HepG2 (cell line): Measurements from ENCODE around the gene ABCB6. TPM values are rescaled to one million over a fixed set of nuclear protein-coding genes. Genes with fewer than 3 reads are reported as not detected.

ENCODE experiments used
- JUNB ChIP-seq: sonication (generic); formaldehyde crosslinking; IDR thresholded peaks from 2 replicates; pipeline ENCODE4 v1.8.0; 2022; ENCODE audit warnings: missing genetic modification reagents, mild to moderate bottlenecking, borderline replicate concordance
- KLF15 ChIP-seq: sonication (generic); formaldehyde crosslinking; IDR thresholded peaks from 2 replicates; pipeline ENCODE4 v1.8.1; 2023; ENCODE audit warnings: borderline replicate concordance, mild to moderate bottlenecking, inconsistent platforms, missing genetic modification reagents, mixed read lengths
- PHB2 ChIP-seq: fragments of 450-650 bp; IDR thresholded peaks from 2 replicates; pipeline ENCODE4 v1.6.1; 2018; ENCODE audit not compliant: partially characterized antibody
- SAFB2 ChIP-seq: sonication (generic); formaldehyde crosslinking; IDR thresholded peaks from 2 replicates; pipeline ENCODE4 v1.5.1; 2020; ENCODE audit warnings: missing genetic modification reagents, low read depth, mild to moderate bottlenecking, borderline replicate concordance
- SETDB1 ChIP-seq: sonication (generic); formaldehyde crosslinking; IDR thresholded peaks from 2 replicates; pipeline ENCODE4 v1.5.1; 2020; ENCODE audit warnings: missing genetic modification reagents, mild to moderate bottlenecking, borderline replicate concordance
- ZNF501 ChIP-seq: sonication (generic); formaldehyde crosslinking; IDR thresholded peaks from 2 replicates; pipeline ENCODE4 v1.5.1; 2020; ENCODE audit warnings: mild to moderate bottlenecking, moderate library complexity, missing genetic modification reagents
- ZNF530 ChIP-seq: sonication (generic); formaldehyde crosslinking; IDR thresholded peaks from 2 replicates; pipeline ENCODE4 v1.5.0; 2020; ENCODE audit warnings: low read depth, mild to moderate bottlenecking, missing genetic modification reagents
- ZNF777 ChIP-seq: sonication (generic); formaldehyde crosslinking; IDR thresholded peaks from 2 replicates; pipeline ENCODE4 v1.4.0; 2020; ENCODE audit warnings: missing genetic modification reagents
- ZNF792 ChIP-seq: IDR thresholded peaks from 2 replicates; pipeline ENCODE4 v1.6.1; 2016
- ZSCAN21 ChIP-seq: sonication (generic); formaldehyde crosslinking; IDR thresholded peaks from 2 replicates; pipeline ENCODE4 v1.8.0; 2022; ENCODE audit warnings: mild to moderate bottlenecking, missing genetic modification reagents, moderate library complexity, borderline replicate concordance
- polyA plus RNA-seq, 8 experiments: library from polyadenylated mRNA; depleted of rRNA in 3 of 8; stranded (reverse) in 7 of 8; unstranded in 1 of 8; fragments of >200 nt; fragmentation: Illumina TruSeq in 4 of 8; extraction: Trizol in 4 of 8; gene quantifications; 2 replicates each; pipeline versions ENCODE4 v1.2.1 to v1.2.3, GENCODE V29; 2011 to 2016; ENCODE audit warnings: low read depth in 4 of 8, missing spikeins in 1 of 8, mixed read lengths in 1 of 8; ENCODE audit not compliant: insufficient read depth in 1 of 8
- total RNA-seq, 5 experiments: library from RNA; depleted of rRNA; stranded (reverse); fragments of >200 nt; fragmentation: Illumina TruSeq; extraction: Trizol; gene quantifications; 2 replicates each; pipeline ENCODE4 v1.2.3, GENCODE V29; 2016; ENCODE audit warnings: low read depth in 1 of 5
- TF ChIP-seq, protein P1 (sequence below): sonication (generic); formaldehyde crosslinking; conservative IDR thresholded peaks from 2 replicates; pipeline ENCODE4 v1.8.0; 2022; ENCODE audit warnings: mild to moderate bottlenecking, moderate library complexity, missing genetic modification reagents
- TF ChIP-seq, protein P2 (sequence below): sonication (generic); formaldehyde crosslinking; IDR thresholded peaks from 2 replicates; pipeline ENCODE4 v1.4.0; 2020; ENCODE audit warnings: missing genetic modification reagents, borderline replicate concordance
- TF ChIP-seq, protein P3 (sequence below): sonication (generic); formaldehyde crosslinking; IDR thresholded peaks from 2 replicates; pipeline ENCODE4 v1.8.1; 2023; ENCODE audit warnings: mild to moderate bottlenecking, inconsistent platforms, moderate library complexity, missing genetic modification reagents, borderline replicate concordance
- TF ChIP-seq, protein P4 (sequence below): sonication (generic); formaldehyde crosslinking; IDR thresholded peaks from 2 replicates; pipeline ENCODE4 v1.4.0; 2020; ENCODE audit warnings: mild to moderate bottlenecking, missing genetic modification reagents, borderline replicate concordance
- TF ChIP-seq, protein P5 (sequence below): sonication (generic); formaldehyde crosslinking; IDR thresholded peaks from 2 replicates; pipeline ENCODE4 v1.4.0; 2020; ENCODE audit warnings: missing genetic modification reagents, borderline replicate concordance

Gene ABCB6
- total and polyA plus RNA-seq, 2 of the 13 experiments (the other 11 are each of a cell fraction or from before 2014, with no cell fraction given): 91.1 to 137 TPM

DNA sequence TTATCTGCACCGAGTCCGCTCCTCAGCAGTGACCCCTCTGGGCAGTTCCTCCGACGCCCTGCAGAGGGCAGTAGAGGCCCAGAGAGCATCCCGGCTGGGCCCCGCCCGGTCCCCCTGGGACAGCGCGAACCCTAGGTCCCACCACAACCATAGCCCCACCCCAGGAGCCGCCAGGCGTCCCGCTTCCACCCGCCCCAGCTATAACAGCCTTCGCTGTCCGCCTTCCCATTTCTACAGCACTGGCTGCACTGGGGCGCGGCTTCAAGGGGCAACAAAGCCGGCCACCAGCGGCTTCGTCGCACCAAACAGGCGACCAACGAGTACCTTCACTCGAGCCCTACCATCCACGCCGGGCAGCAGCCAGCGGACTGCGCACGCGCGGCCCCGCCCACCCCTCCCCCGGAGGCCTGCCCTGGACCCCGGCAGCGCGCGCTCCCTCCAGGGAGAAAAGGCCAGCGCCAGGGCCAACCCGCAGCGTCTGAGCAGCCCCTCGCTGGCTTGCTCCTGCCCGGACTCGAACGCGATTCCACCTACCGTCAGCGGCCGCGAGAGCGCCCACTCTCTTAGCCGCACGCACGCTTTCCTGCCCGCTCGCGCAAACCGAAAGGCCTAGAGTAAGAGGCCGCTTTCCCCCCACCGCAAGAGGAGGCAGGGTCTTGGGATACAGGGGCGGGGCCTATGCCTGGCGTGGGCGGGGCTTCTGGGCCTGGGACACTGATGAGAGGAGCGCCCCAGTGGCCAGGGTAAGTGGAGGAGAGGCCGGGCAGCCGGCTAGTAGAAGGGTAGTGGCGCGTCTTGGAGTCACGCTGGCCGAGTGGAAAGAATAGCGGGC is 58.4 kb downstream of the ABCB6 start, which contains the start of gene NHEJ1 (continued):
- TF ChIP-seq, protein P1, sequence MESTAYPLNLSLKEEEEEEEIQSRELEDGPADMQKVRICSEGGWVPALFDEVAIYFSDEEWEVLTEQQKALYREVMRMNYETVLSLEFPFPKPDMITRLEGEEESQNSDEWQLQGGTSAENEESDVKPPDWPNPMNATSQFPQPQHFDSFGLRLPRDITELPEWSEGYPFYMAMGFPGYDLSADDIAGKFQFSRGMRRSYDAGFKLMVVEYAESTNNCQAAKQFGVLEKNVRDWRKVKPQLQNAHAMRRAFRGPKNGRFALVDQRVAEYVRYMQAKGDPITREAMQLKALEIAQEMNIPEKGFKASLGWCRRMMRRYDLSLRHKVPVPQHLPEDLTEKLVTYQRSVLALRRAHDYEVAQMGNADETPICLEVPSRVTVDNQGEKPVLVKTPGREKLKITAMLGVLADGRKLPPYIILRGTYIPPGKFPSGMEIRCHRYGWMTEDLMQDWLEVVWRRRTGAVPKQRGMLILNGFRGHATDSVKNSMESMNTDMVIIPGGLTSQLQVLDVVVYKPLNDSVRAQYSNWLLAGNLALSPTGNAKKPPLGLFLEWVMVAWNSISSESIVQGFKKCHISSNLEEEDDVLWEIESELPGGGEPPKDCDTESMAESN: peak; percentile 96
- TF ChIP-seq SAFB2 (CRISPR knock-in tag) (peak; percentile 96), JUNB (CRISPR knock-in tag) (no peak), ZSCAN21 (CRISPR knock-in tag) (peak; percentile 78; the same call in 1 of the 2 replicates), SETDB1 (CRISPR knock-in tag) (no peak), PHB2 (no peak), ZNF530 (CRISPR knock-in tag) (no peak), ZNF777 (CRISPR knock-in tag) (peak; percentile 81), ZNF501 (CRISPR knock-in tag) (peak; percentile 98), KLF15 (peak; percentile 27; the same call in 1 of the 2 replicates), ZNF792 (CRISPR knock-in tag) (peak; percentile 91)
- TF ChIP-seq, protein P2, sequence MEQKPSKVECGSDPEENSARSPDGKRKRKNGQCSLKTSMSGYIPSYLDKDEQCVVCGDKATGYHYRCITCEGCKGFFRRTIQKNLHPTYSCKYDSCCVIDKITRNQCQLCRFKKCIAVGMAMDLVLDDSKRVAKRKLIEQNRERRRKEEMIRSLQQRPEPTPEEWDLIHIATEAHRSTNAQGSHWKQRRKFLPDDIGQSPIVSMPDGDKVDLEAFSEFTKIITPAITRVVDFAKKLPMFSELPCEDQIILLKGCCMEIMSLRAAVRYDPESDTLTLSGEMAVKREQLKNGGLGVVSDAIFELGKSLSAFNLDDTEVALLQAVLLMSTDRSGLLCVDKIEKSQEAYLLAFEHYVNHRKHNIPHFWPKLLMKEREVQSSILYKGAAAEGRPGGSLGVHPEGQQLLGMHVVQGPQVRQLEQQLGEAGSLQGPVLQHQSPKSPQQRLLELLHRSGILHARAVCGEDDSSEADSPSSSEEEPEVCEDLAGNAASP (CRISPR knock-in tag): peak; percentile 75
- TF ChIP-seq, protein P3, sequence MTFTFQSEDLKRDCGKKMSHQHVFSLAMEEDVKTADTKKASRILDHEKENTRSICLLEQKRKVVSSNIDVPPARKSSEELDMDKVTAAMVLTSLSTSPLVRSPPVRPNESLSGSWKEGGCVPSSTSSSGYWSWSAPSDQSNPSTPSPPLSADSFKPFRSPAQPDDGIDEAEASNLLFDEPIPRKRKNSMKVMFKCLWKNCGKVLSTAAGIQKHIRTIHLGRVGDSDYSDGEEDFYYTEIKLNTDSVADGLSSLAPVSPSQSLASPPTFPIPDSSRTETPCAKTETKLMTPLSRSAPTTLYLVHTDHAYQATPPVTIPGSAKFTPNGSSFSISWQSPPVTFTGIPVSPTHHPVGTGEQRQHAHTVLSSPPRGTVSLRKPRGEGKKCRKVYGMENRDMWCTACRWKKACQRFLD (CRISPR knock-in tag): peak; percentile 97
- TF ChIP-seq, protein P4, sequence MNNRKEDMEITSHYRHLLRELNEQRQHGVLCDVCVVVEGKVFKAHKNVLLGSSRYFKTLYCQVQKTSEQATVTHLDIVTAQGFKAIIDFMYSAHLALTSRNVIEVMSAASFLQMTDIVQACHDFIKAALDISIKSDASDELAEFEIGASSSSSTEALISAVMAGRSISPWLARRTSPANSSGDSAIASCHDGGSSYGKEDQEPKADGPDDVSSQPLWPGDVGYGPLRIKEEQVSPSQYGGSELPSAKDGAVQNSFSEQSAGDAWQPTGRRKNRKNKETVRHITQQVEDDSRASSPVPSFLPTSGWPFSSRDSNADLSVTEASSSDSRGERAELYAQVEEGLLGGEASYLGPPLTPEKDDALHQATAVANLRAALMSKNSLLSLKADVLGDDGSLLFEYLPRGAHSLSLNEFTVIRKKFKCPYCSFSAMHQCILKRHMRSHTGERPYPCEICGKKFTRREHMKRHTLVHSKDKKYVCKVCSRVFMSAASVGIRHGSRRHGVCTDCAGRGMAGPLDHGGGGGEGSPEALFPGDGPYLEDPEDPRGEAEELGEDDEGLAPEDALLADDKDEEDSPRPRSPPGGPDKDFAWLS (CRISPR knock-in tag): no peak
- TF ChIP-seq, protein P5, sequence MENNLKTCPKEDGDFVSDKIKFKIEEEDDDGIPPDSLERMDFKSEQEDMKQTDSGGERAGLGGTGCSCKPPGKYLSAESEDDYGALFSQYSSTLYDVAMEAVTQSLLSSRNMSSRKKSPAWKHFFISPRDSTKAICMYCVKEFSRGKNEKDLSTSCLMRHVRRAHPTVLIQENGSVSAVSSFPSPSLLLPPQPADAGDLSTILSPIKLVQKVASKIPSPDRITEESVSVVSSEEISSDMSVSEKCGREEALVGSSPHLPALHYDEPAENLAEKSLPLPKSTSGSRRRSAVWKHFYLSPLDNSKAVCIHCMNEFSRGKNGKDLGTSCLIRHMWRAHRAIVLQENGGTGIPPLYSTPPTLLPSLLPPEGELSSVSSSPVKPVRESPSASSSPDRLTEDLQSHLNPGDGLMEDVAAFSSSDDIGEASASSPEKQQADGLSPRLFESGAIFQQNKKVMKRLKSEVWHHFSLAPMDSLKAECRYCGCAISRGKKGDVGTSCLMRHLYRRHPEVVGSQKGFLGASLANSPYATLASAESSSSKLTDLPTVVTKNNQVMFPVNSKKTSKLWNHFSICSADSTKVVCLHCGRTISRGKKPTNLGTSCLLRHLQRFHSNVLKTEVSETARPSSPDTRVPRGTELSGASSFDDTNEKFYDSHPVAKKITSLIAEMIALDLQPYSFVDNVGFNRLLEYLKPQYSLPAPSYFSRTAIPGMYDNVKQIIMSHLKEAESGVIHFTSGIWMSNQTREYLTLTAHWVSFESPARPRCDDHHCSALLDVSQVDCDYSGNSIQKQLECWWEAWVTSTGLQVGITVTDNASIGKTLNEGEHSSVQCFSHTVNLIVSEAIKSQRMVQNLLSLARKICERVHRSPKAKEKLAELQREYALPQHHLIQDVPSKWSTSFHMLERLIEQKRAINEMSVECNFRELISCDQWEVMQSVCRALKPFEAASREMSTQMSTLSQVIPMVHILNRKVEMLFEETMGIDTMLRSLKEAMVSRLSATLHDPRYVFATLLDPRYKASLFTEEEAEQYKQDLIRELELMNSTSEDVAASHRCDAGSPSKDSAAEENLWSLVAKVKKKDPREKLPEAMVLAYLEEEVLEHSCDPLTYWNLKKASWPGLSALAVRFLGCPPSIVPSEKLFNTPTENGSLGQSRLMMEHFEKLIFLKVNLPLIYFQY (CRISPR knock-in tag): peak; percentile 41; the same call in 1 of the 2 replicates
